D341Med (cell line): ENCODE measurements around the gene SARS2.
"Not testable (repeated sequence)": the region's sequence is repeated elsewhere in the genome, so short reads cannot be mapped to it uniquely, and the experiment has no call there.

Experiments
- DNase-seq: peaks from one replicate; pipeline ENCODE4 v3.0.0; 2012; ENCODE audit warnings: low spot score

Gene SARS2, protein sequence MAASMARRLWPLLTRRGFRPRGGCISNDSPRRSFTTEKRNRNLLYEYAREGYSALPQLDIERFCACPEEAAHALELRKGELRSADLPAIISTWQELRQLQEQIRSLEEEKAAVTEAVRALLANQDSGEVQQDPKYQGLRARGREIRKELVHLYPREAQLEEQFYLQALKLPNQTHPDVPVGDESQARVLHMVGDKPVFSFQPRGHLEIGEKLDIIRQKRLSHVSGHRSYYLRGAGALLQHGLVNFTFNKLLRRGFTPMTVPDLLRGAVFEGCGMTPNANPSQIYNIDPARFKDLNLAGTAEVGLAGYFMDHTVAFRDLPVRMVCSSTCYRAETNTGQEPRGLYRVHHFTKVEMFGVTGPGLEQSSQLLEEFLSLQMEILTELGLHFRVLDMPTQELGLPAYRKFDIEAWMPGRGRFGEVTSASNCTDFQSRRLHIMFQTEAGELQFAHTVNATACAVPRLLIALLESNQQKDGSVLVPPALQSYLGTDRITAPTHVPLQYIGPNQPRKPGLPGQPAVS

DNA sequence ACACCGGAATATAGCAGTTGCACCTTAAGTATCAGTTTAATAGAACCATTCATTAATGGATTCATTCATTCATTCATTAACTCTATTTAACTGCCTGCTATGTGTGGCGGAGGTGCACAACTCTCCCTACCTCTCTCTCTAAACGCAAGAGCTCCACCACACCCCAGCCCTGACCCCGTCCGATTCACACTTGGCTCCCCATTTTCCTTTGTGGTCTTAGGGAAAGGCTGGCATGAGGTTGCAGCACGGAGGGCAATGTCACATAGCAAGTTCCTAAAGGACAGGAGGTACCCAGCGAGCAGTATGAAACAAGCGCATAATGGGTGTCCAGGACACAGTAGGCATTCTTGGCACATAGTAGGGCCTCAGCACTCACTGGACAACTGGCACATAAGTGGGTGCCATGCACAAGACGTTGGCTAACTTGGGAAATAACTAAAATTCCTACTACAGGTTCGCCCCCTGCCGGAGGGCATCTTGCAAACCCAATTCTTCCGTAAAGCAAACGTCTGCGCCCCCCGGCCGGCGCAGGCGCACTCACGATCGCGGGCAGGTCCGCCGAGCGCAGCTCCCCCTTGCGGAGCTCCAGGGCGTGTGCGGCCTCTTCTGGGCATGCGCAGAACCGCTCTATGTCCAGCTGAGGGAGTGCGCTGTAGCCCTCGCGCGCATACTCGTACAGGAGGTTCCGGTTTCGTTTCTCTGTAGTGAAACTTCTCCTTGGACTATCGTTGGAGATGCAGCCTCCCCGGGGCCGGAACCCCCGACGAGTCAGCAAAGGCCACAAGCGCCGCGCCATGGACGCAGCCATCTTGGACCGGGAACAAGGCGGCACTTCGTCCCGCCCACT is at the start of gene SARS2:
Gene SARS2, minus strand, starts transcription at position 835 of the 847 bp plus-strand sequence. Its CDS starts 27 bp downstream, at position 808.
- DNase-seq = peak; percentile 99

DNA sequence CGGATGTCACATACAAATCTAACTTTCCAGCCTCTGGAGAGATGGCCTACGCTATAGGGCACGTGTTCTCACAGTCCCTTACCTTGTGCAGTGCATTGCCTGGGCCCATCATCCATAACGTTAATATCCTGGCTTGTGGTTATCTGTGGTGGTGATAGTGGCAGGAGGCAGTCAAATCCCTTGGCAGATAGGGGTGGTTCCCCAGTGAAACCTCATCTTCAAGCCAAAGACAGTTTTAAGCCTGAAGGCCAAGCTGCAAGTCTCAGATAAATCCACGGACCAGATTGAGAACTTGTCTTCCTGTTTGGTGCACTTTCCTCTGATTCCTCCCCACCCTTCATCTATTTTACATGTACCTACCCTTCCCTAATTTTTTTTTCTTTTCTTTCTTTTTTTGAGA is 49.2 kb upstream of the SARS2 start:
- no peak for DNase-seq

DNA sequence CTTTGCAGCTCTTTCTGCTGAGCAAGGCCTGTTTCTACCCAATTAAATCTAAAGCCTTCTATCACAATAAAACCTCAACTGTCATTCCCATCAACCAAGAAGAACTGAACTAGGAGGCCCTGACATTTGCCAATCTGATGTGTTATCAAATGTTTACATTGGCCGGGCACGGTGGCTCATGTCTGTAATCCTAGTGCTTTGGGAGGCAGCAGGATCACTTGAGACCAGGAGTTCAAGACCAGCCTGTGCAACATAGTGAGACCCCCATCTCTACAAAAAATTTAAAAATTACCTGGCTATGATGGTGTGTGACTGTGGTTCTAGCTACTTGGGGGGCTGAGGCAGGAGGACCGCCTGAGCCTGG is 47.7 kb upstream of the SARS2 start:
- no peak for DNase-seq

DNA sequence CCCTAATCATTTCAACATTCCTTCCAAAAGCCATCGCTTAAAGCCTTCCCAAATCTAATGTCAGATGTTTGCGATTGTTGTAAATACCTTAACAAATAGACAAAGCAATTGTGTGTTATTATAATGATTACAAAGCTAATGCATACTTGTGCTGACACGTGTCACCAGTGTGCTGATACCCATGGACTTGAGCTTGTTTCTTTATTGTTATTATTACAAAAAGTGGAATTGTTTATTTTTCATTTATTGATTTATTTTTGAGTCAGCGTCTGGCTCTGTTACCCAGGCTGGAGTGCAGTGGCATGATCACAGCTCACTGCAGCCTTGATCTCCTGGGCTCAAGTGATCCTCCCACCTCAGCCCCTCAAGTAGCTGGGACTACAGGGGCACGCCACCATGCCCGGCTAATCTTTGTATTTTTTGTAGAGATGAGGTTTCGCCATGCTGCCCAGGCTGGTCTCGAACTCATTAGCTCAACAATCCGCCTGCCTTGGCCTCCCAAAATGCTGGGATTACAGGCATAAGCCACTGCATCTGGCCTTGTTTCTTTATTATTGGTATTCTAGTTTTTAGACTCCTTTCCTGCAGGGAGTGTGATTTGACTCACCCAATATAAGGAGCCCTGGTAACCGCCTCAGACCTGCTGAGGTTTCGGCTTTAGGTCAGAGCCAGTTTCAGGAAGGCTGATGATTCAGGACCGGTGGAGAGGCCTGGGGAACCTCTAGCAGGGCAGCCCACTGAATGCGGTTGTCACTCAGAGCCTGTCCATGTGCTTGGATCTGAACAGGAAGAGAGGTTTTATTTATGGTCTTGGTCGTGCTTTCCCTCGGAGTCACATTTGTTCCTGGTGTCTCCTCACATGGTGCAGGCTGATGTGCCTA is 47.1 kb upstream of the SARS2 start:
- DNase-seq = no peak

DNA sequence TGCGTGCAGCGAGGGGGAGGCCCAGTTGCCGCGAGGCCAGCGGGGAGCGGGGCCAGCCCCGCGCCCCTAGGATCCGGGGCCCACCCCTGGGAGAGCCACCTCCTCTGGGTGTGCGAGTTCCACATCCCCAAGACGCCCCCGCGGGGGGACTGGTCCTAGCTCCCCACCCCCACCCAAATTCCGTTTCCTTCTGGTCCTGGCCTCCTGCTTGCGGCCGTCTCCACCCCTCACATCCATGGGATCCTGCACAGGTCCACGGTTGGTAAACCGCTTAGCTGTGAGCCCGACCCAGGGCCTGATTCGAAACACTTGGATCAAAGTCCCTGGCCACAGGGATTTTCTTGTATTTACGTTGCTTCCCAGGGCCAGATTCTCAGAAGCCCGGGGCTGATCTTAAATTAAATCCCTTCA is 45.3 kb upstream of the SARS2 start:
- no peak for DNase-seq

DNA sequence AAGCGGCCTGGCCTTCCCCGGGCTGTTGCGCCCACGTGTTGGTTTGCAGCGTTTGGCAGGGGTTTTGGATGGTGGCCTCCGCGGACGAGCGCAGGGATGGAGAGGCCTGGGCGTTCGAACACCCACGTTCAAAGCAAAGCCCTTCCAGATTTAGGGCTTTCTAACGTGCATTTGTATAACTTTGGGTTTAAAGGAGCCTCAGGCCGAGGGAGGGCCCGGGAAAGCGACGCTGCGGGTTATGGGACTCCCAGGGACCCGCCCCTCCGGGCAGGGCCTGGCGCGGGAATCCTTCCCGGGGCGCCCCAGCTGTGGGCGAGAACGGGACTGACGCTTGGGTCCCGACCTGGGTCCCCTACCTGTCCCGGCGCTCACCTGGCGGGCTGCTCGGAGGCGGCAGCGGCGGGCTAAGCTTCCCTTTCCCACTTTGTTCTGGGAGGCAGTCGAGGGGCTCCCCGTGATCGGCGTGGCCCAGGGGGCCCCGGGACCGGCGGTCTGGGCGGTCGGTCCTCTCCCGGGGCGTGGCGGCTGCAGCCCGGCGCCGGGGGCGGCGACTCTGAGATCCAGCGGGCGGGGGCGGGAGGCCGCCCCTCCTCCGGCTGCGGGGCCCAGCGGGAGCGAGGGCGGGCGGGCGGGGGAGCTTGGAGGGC is 44.8 kb upstream of the SARS2 start, which contains the start of gene FBXO17:
Gene FBXO17, minus strand, starts transcription at position 529 of the 647 bp plus-strand sequence. CDS start 25,423 bp downstream, outside the sequence.
- peak; percentile 83 for DNase-seq

DNA sequence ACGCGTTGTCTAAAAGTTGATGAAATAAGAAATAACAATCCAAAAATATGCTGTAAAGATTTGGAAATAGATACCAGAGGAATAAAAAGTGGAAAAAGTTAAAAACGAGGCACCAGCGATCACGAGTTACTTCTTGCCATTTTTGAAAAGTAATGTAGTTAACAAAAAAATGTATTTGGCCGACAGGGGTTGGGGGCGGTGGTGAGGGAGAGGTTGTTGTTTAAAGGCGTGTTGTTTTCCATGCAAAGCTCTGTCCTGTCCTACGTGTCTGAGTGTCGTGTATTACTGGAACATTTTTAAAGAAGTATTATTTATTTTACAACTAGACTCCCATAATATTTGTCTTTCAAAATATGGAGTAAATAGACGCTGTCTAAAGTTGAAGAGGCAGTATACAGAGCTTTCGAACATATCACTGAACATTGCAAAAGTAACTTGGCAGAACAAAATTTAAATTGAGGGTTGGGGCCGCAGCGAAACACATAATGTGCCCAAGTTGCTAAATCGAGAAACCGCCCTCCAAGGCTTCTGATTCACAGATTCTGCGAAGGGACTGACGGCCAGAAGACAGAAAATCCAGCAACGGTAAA is 44.2 kb upstream of the SARS2 start:
- no peak for DNase-seq

DNA sequence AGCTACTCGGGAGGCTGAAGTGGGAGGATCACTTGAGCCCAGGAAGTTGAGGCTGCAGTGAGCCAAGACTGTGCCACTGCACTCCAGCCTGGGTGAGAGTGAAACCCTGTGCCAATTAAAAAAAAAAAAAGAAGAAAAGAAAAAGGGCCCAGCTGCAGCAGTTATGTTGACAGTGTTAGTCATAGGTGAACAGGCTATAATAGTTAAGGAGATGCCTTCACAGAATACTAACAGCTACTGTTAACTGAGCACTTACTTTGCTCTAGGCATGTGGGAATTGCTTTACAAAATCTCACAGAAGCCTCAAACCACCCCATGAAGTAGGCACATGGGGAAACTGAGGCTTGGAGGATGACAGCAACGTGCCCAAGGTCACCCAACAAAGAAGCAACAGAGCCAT is 41.1 kb upstream of the SARS2 start:
- no peak for DNase-seq

DNA sequence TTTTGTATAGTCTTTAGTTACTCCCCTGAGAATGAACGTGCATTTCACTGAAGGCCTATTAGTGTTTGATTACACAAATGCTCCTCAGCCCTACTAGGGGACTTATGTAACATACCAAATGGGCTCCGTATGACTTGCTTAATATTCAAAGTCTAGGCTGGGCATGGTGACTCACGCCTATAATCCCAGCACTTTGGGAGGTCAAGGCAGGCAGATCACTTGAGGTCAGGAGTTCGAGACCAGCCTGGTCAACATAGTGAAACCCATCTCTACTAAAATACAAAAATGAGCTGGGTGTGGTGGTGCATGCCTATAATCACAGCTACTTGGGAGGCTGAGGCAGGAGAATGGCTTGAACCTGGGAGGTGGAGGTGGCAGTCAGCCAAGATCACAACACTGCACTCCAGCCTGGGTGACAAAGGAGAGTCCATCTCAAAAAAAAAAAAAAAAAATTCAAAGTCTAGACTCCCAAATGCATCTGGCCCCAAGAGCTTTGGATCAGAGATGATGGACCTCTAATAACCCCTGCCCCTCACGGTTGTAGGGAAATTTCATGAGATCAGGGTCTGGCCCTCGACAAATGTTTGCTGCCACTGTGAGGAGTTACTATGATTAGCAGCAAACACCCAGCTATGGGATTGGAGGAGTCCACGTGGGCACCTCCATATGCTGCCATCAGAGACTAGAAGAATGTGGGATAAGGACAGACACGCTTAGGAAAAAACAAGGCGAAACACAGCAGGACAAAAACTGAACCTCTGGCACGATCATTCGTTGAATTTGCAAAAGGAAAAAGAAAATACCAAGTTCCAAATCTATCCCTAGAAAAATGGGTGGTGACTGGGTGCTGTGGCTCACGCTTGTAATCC is 40.3 kb upstream of the SARS2 start:
- DNase-seq = no peak

DNA sequence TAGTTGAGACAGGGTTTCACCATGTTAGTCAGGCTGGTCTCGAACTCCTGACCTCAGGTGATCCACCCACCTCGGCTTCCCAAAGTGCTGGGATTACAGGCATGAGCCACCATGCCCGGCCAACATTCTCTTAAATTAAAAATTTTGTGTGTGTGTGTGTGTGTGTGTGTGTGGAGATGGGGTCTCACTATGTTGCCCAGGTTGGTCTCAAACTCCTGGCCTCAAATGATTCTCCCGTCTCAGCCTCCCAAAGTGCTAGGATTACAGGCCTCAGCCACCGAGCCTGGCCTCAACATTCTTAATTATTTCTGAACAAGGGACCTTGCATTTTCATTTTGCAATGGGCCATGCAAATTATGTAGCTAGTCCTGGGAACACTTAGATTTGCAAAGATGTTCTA is 35.6 kb upstream of the SARS2 start:
- not testable (repeated sequence) for DNase-seq

DNA sequence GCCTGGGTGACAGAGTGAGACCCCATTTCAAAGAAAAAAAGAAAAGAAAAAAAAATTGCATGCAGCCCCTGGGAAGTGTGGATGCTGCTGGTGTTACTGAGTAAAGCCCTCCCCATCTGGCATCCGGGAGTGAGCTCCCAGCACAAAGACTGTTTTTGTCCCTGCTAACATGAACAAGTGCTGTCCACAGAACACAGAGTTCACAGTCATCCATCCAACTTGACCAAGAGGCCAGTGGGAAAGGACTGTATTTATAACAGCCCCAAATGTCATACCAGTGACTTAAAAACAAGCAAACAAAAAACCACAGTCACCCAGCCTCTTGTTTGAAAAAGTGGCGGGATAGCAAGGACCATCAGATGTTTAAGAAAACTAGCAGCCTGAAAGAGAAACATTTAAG is 34.2 kb upstream of the SARS2 start:
- DNase-seq = no peak

DNA sequence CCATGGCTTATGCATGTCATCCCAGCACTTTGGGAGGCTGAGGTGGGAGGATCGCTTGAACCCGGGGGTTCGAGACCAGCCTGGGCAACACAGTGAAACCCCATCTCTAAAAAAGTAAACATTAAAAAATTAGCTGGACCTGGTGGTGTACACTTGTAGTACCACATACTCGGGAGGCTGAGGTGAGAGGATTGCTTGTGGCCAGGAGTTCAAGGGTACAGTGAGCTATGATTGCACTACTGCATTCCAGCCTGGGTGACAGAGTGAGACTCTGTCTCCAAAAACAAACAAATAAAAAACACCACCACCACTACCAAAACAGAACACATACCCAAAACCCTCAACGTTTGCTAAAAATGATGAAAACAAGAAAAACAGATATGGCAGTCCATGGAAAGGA is 29.1 kb upstream of the SARS2 start:
- no peak for DNase-seq

DNA sequence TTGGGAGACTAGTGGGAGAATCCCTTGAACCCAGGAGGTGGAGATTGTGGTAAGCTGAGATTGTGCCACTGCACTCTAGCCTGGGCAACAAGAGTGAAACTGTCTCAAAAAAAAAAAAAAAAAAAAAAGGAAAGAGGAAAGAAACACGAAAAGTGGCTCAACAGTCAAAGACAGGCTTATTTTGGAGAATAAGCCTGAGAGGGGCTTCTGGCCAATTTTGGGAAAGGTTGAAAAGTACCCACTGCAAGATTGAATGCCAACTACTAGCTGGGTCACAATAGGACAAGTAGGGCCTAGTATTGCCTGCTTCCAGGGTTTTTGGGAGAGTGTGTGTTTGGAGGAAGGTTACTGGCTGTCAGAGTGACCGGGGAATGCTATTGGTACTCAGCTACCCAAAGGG is 27.7 kb upstream of the SARS2 start:
- no peak for DNase-seq

DNA sequence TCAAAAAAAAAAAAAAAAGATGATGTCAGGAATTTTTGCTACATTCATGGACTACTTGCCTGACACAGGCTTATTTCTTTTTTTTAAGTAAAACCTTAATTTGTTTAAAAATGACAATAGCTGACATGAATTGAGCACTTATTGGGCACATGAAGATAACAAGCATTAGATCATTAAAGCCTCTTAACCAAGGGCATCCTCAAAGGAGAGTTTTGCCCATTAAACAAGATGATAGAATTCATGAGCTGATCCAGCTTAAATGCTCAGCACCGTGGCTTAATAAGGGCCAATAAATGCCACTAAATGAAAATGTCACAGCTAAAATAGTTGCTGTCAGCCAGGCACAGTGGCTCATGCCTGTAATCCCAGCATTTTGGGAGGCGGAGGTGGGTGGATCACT is 25.7 kb upstream of the SARS2 start:
- peak; percentile 38 for DNase-seq

DNA sequence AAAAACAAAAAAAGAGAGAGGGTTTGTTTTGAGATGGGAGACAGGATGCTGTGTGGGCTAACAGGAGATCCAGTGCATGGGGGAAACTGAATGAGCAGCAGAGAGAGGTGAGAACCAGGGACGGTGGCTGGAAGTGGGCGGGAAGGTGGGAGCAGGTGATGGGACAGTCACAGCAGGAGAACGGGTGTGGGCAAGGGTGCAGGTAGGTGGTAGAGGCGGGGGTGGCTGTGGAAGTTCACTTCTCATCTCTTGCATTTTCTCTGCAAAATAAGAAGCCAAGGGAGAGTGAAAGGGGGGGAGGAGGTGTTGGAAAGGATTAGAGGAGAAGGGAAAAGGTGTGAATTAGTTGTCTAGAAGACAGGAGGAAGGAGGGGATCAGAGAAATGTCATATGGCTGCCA is 23.1 kb upstream of the SARS2 start:
- DNase-seq = peak; percentile 21

DNA sequence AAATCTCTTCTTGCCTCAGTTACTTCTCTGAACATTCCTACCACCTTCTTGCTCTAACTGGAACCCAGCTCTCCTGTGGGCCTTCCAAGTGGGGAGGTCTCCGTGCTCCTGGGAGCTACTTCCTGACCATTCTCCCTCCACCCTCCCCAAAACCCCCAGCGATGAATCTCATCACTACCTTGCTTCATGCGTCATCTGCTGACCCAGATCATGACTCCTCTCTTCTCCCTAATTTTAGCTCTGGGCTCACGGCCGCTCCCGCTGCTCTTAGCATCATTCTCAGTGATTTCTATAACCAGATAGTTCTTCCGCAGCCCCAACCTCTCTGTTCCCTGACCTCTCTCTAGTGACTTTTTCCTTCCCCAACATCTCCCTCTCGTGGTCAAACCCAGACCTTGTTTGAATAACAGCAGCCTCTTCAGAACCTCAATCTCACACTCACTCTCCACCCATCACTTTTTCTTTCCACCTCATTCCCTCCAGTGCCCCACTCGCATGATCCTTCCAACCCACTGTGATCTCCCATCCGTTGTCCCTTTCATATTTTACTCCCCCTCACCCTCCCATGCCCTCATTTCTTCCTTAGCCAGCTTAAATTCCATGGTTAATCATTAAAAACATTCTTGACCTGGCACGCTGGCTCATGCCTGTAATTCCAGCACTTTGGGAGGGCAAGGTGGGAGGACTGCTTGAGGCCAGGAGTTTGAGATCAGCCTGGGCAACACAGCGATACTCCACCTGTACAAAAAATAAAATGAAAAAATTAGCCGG is 22.0 kb upstream of the SARS2 start:
- peak; percentile 64 for DNase-seq

DNA sequence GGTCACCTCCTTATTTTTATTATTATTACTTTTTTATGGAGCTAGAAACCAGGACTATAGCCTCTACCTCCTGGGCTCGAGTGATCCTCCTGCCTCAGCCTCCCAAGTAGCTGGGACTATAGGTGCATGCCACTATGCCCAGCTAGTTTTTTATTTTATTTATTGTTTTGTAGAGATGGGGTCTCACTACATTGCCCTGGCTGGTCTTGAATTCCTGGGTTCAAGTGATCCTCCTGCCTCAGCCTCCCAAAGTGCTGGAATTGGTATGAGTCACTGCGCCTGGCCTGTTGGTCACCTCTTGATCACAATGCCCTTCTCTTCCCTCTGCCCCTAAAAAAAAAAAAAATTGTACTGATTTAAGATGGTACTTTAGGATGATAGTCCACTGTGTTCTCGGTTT is 20.6 kb upstream of the SARS2 start:
- no peak for DNase-seq

DNA sequence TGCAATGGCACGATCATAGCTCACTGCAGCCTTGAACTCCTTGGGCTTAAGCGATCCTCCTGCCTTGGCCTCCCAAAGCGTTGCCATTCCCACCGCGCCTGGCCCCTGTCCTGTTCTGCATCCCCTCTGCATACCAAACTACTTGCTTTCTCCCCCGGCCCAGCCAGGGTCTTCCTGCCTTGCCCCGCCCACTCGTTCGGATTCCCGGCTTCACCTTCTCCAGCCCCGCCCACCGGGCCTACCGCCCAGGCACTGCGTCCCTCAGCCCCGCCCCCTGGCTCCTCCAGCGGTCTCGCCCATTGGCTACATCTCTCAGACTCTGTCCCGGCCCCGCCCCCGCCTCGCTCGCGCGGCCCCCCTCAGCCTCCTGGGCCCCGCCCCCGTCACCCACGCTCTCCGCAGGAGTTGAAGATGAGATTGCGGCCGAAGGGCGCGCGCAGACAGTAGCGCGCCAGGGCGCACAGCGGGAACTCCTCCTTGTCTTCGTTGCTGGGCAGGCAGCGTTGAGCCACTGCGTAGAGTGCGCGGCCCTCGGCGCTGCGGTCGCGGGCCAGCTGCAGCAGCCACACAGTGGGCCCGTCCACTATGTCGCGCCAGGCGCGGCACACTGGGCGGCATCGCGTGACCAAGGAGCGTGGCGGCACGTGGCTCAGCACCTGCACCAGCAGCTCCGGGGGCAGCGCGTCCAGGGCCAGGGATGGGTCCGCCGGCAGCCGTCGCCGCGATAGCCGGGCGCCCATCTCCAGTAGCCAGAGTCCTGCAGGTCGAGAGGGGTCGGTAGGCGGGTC is 19.2 kb upstream of the SARS2 start:
- DNase-seq = peak; percentile 83
